Measurements from ENCODE around the gene EFCAB3. TPM values are rescaled to one million over a fixed set of nuclear protein-coding genes. Genes with fewer than 3 reads are reported as not detected.

EFCAB3 gene
- not detected for total RNA-seq

DNA sequence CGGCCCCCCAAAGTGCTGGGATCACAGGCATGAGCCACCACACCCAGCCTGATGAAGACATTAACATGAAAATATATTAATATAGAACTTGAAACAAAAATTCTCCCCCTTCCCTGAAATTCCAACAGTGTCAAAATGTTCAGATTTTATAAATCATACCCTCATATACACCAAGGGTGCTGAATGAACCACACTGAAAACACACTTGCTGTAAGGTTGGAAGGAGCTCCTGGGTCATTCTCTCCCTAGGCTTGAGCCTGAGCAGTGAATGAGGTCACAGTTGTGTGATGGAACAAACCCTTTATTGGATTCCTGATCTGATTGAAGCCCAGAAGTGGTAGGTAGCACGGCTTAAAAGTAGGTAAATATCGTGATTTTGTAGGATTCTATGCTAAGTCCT lies at the start of gene EFCAB3:
TSS of gene EFCAB3 (plus strand) at position 301 of the 400 bp plus-strand sequence. CDS start 2,427 bp downstream, outside the sequence.
- no peak for DNase-seq
- Histone ChIP-seq H3K27ac (no peak within 1 kb of the TSS), H3K4me1 (no peaks in the 10 kb centered on the region), H3K27me3 (peaks cover 4% of the 10 kb centered on the region), H3K9me3 (no peaks in the 10 kb centered on the region), H3K36me3 (no peaks in the 10 kb centered on the region), H3K4me3 (no peak within 1 kb of the TSS)
- TF ChIP-seq EP300 (IDR thresholded peaks at IDR 0.05; ENCODE audit: low read depth), result no peak
- TF ChIP-seq, protein P1, sequence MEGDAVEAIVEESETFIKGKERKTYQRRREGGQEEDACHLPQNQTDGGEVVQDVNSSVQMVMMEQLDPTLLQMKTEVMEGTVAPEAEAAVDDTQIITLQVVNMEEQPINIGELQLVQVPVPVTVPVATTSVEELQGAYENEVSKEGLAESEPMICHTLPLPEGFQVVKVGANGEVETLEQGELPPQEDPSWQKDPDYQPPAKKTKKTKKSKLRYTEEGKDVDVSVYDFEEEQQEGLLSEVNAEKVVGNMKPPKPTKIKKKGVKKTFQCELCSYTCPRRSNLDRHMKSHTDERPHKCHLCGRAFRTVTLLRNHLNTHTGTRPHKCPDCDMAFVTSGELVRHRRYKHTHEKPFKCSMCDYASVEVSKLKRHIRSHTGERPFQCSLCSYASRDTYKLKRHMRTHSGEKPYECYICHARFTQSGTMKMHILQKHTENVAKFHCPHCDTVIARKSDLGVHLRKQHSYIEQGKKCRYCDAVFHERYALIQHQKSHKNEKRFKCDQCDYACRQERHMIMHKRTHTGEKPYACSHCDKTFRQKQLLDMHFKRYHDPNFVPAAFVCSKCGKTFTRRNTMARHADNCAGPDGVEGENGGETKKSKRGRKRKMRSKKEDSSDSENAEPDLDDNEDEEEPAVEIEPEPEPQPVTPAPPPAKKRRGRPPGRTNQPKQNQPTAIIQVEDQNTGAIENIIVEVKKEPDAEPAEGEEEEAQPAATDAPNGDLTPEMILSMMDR (IDR thresholded peaks at IDR 0.05), result no peak
- no peak for TF ChIP-seq POLR2A (IDR thresholded peaks at IDR 0.05)
- no peak for TF ChIP-seq POLR2AphosphoS5 (IDR thresholded peaks at IDR 0.05)
- intact Hi-C loops (cut with DNase I; ENCODE audit: low total_unique reads) (no loop called here), in situ Hi-C loops (cut with MboI; ENCODE audit: low pct_ligation_motif_present in 1 of 4, low pct_unique_long_range_greater_than_20kb in 1 of 4, low sequenced_read_pairs in 3 of 4) (no loop called here)
- WGBS, 2 donors (ENCODE audit: low coverage in 1 of 2), result 75 to 88% methylated on average over 2 to 3 of the region's 3 CpGs

DNA sequence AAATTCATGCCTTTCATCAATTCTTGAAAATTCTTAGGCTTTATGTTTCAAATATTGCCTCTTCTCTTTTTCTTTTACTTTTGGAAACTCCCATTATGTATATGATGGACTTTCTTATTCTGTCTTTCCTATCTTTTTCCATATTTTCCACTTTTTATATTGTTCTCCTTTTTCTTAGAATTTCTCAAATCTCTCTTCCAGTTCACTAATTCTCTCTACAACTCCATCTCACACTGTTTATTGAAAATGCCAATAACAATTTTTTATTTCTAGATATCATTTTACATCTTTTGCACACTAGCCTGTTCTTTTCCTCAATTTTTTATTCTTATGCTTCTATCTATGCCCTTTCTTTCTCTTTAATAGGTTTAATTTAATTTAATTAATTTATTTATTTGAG lies 43.8 kb upstream of the EFCAB3 start:
- H3K9me3 ChIP-seq, result no peaks in the 10 kb centered on the region
- TF ChIP-seq, protein P1 (IDR thresholded peaks at IDR 0.05), result no peak
- TF ChIP-seq POLR2AphosphoS5 (IDR thresholded peaks at IDR 0.05) (no peak), POLR2A (IDR thresholded peaks at IDR 0.05) (no peak), EP300 (IDR thresholded peaks at IDR 0.05; ENCODE audit: low read depth) (no peak)
- in situ Hi-C loops (cut with MboI; ENCODE audit: low pct_ligation_motif_present in 1 of 4, low pct_unique_long_range_greater_than_20kb in 1 of 4, low sequenced_read_pairs in 3 of 4) (no loop called here), intact Hi-C loops (cut with DNase I; ENCODE audit: low total_unique reads) (no loop called here)
- H3K36me3 ChIP-seq, result no peaks in the 10 kb centered on the region
- no peaks in the 10 kb centered on the region for H3K4me1 ChIP-seq
- no peak for DNase-seq
- no peak overlapping the region for H3K27ac ChIP-seq
- H3K4me3 ChIP-seq, result no peak overlapping the region
- no peaks in the 10 kb centered on the region for H3K27me3 ChIP-seq

DNA sequence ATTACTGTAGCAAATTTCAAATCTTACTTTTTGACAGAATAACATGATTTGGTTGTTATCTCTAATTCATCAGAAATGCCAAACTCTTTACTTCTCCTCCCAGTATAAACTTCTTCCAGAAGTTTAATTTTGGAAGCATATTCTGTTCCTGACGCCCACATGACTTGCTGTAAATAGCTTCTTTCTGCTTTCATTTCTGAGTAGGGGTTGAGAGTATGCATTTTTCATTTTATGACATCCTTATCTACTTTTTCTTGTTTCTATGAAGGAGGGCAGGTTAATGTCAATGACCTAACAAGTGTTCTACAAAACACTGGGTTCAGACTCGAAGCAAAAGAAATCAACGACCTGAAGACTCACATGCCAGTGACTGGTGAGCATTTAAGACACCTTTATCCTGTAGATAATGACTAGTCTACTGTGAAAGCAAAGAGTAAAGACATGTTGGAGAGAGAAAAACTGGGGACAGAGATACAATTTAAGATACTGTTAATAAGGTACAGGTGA lies 36.5 kb upstream of the EFCAB3 start:
- Histone ChIP-seq H3K27ac (no peak overlapping the region), H3K9me3 (no peaks in the 10 kb centered on the region), H3K4me1 (no peaks in the 10 kb centered on the region), H3K36me3 (no peaks in the 10 kb centered on the region), H3K4me3 (no peak overlapping the region), H3K27me3 (no peaks in the 10 kb centered on the region)
- intact Hi-C loops (cut with DNase I; ENCODE audit: low total_unique reads) (no loop called here), in situ Hi-C loops (cut with MboI; ENCODE audit: low pct_ligation_motif_present in 1 of 4, low pct_unique_long_range_greater_than_20kb in 1 of 4, low sequenced_read_pairs in 3 of 4) (no loop called here)
- 40 to 50% methylated on average over 3 of the region's 3 CpGs for WGBS, 2 donors (ENCODE audit: low coverage in 1 of 2)
- DNase-seq, result no peak
- TF ChIP-seq, protein P1 (IDR thresholded peaks at IDR 0.05), result no peak
- no peak for TF ChIP-seq EP300 (IDR thresholded peaks at IDR 0.05; ENCODE audit: low read depth)
- no peak for TF ChIP-seq POLR2AphosphoS5 (IDR thresholded peaks at IDR 0.05)
- TF ChIP-seq POLR2A (IDR thresholded peaks at IDR 0.05), result no peak

DNA sequence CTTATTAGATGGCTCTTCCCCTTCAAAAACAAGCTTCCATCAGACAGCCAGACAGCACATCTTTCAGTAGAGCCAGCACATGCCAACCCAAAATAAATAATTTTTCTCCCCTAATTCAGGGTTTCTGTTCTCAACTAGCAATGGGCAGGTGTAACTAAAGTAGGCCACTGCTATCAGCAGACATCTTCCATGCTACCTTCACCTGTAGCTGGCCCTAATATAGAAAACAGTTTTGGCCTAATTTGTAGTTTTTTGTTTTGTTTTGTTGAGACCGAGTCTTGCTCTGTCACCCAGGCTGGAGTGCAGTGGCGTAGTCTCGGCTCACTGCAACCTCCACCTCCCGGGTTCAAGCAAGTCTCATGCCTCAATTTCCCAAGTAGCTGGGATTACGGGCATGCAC lies 29.2 kb upstream of the EFCAB3 start:
- Histone ChIP-seq H3K4me3 (no peak overlapping the region), H3K9me3 (no peaks in the 10 kb centered on the region), H3K27me3 (peaks cover 3% of the 10 kb centered on the region), H3K27ac (no peak overlapping the region), H3K4me1 (no peaks in the 10 kb centered on the region), H3K36me3 (no peaks in the 10 kb centered on the region)
- intact Hi-C loops (cut with DNase I; ENCODE audit: low total_unique reads) (no loop called here), in situ Hi-C loops (cut with MboI; ENCODE audit: low pct_ligation_motif_present in 1 of 4, low pct_unique_long_range_greater_than_20kb in 1 of 4, low sequenced_read_pairs in 3 of 4) (no loop called here)
- 84 to 100% methylated on average over 1 to 5 of the region's 5 CpGs for whole genome bisulfite sequencing, 2 donors (ENCODE audit: low coverage in 1 of 2)
- no peak for DNase-seq
- TF ChIP-seq, protein P1 (IDR thresholded peaks at IDR 0.05), result no peak
- no peak for TF ChIP-seq POLR2AphosphoS5 (IDR thresholded peaks at IDR 0.05)
- TF ChIP-seq EP300 (IDR thresholded peaks at IDR 0.05; ENCODE audit: low read depth), result no peak
- TF ChIP-seq POLR2A (IDR thresholded peaks at IDR 0.05), result no peak

All from transverse colon (tissue), 4 donors.